Activated CD8-positive, alpha-beta memory T cell treated with anti-CD3 and anti-CD28 coated beads for 36 hours (primary cell): Measurements from ENCODE around the gene AP1M2. TPM values are rescaled to one million over a fixed set of nuclear protein-coding genes. Genes with fewer than 3 reads are reported as not detected.

ENCODE experiments used
- CTCF ChIA-PET: fragments of 350-600 bp; sonication (Branson Sonifier 250); formaldehyde crosslinking; loops from one replicate; lab custom pipeline; 2021; ENCODE audit warnings: antibody characterized with exemption; lab: Charles Lee
- POLR2A ChIA-PET: fragments of 350-600 bp; sonication (Branson Sonifier 250); formaldehyde crosslinking; loops from one replicate; lab custom pipeline; 2021; ENCODE audit warnings: antibody characterized with exemption; lab: Charles Lee
- total RNA-seq, 2 experiments: library from RNA; stranded (reverse); gene quantifications; one replicate each; pipeline ENCODE4 v1.2.3, GENCODE V29; 2021

The AP1M2 gene
- not detected for total RNA-seq

DNA sequence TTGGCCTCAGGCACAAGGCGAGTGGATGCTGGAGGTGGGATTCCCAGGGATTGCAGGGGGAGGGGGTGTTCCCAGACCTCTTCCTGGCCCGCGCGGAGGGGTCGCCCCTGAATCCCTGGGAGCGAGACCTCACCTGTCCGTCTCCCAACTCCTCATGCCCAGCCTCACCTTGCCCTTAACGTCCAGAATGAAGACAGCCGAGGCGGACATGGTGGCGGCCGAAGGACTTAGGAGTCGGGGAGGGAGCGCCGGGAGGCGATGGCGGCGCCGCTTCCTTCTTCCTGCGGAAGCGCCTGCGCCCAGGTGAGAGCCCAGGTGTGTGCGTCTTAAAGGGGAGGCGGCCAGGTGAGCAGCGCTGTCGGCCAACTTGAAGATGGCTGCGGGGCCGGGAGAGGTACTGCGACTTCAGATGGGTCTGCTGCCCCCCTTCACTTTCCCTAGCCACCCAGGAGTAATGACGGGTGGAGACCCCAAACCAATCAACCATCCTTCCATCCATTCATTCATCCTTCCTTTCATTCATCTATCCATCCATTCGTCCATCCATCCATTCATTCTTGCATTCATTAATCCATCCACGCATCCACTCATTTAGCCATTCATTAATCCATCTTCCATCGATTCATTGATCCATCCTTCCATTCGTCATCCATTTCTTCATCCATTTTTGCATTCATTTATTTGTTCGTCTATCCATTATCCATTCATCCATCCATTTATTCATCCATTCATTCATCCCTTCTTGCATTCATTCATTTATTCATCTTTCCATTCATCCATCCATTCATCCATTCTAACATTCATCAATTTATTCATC is at the start of gene AP1M2:
AP1M2 (minus strand) TSS at position 291 of the 817 bp plus-strand sequence; CDS start at position 210, 81 bp downstream.
- CTCF ChIA-PET = interaction anchor here (9.7 kb wide), 1 partner anchor 59 kb away, joined by 179 read pairs; no protein-coding TSS in a partner anchor
- POLR2A ChIA-PET = no interaction called here

DNA sequence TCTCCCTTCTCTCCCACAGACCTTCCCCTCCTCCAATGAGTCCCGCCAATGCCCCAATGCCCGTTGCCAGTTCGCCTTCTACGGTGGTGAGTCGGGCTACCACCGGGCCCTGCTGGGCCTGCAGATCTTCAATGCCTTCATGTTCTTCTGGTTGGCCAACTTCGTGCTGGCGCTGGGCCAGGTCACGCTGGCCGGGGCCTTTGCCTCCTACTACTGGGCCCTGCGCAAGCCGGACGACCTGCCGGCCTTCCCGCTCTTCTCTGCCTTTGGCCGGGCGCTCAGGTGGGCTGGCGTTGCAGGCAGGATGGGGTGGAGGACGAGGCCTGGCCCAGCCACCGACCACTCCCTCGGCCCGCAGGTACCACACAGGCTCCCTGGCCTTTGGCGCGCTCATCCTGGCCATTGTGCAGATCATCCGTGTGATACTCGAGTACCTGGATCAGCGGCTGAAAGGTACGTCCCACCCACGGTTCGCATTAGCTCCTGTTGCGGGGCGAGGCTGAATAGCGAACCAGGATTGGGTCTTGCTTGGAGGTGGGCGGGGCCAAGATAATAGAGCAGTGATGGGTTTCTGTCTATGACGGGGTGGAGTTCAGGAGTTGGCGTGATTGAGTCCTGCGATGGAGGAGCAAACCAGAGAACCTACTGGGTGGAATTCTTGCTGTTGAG is 49.3 kb upstream of the AP1M2 start:
- ChIA-PET POLR2A (no interaction called here), CTCF (interaction anchor here (0.7 to 1.2 kb wide), 2 partner anchors 56 to 145 kb away, joined by 3 to 4 read pairs; no protein-coding TSS in a partner anchor)

DNA sequence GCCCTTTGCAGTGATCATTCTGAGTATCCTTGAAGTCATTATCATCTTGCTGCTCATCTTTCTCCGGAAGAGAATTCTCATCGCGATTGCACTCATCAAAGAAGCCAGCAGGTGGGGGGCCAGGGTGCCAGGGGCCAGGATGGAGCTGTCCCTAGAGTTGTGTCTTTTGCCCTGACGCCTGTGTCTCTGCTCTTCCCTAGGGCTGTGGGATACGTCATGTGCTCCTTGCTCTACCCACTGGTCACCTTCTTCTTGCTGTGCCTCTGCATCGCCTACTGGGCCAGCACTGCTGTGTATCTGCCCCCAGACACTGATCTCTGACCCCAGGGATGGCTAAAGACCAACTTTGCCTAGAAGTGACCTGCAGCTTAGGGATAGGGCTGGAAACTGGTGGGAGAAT is 47.9 kb upstream of the AP1M2 start:
- POLR2A ChIA-PET = no interaction called here
- CTCF ChIA-PET = no interaction called here

DNA sequence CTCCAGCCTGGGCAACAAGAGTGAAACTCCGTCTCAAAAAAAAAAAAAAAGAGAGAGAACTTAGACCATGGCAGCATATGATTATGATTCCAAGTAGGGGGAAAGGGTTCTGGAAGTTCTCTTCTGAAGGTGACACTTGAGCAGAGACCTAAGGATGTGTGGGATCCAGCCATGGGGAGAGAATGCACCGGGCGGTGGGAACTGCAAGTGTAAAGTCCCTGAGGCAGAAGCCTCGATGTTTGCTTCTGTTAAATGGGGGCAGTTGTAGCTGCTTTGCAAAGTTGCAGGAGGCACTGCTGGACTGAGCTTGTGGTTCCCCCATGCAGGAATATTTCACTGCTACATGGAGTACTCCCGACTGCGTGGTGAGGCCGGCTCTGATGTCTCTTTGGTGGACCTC is 47.3 kb upstream of the AP1M2 start:
- CTCF ChIA-PET = no interaction called here
- POLR2A ChIA-PET = interaction anchor here (0.7 kb wide), 1 partner anchor 12 kb away, joined by 7 read pairs; no protein-coding TSS in a partner anchor

DNA sequence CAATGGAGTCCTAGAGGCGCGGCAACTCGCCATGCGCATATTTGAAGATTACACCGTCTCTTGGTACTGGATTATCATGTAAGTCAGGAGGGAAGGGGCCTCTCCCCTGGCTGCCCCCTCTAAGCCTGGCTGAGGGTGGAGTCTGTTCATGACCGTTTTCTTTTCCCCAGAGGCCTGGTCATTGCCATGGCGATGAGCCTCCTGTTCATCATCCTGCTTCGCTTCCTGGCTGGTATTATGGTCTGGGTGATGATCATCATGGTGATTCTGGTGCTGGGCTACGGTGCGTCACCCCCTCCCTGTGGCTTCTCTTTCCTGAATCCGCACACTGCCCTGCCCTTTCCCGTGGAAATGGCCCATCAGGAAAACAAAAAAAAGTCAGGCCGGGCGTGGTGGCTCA is 44.8 kb upstream of the AP1M2 start:
- ChIA-PET CTCF (no interaction called here), POLR2A (no interaction called here)

DNA sequence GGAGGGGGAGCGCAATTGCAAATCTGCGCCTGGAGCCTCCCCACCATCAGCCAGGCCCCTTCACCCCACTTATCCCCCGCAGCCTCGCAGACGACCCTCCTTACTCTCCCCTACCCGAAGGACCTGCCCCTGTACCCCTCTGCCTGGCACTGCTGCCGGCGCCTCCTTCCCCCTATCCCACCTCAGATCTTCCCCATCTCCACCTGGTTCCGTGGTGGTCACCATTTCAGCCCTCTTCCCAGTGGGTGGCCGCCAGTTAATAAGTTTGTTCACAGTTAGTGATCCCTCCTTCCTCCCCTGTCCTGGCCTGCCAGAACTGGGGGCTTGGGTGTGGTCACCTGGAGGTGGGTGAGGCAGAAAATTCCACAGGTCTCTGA is 38.6 kb upstream of the AP1M2 start:
- CTCF ChIA-PET = interaction anchor here (1.2 to 1.8 kb wide), 2 partner anchors 18 to 22 kb away, joined by 4 to 8 read pairs; no protein-coding TSS in a partner anchor
- POLR2A ChIA-PET = interaction anchor here (0.5 kb wide), 1 partner anchor 77 kb away, joined by 7 read pairs; no protein-coding TSS in a partner anchor

DNA sequence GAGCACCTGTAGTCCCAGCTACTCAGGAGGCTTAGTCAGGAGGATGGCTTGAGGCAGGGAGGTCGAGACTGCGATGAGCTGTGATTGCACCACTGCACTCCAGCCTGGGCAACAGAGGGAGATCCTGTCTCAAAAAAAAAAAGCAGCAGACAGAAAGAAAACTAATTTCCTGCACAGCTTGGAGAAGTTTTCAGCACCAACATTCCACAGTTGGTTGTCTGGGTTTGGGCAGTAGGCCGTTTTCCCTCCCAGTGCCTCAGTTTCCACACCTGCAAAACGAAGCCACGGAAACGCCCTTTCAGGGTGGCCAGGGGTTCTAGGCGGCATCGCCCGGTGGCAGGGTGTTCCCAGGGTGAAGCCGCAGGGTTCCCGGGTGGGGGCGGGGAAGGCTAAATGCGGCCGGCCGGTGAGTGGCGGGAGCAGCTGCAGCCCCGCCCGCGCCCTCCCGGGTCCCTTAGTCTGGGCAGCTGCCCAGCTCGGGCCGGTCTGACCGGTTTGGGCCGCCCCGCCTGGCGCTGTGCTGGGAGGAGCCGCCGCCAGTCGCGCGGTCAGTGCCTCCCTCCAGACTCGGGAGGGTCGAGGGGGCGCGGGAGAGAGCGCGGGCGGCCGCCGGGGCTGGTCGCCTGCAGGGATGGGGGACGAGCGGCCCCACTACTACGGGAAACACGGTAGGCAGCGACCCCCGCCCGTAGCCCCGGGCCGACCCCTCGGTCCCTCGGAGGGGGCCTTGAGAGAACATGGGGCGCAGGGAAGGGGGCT is 38.1 kb upstream of the AP1M2 start, which contains the start of gene SLC44A2:
SLC44A2 (plus strand) TSS at position 551 of the 759 bp plus-strand sequence; CDS start at position 632, 81 bp downstream.
- POLR2A ChIA-PET = interaction anchor here (0.5 kb wide), 1 partner anchor 77 kb away, joined by 7 read pairs; no protein-coding TSS in a partner anchor
- CTCF ChIA-PET = interaction anchor here (0.6 to 1.2 kb wide), 2 partner anchors 18 to 47 kb away, joined by 3 to 4 read pairs; no protein-coding TSS in a partner anchor

DNA sequence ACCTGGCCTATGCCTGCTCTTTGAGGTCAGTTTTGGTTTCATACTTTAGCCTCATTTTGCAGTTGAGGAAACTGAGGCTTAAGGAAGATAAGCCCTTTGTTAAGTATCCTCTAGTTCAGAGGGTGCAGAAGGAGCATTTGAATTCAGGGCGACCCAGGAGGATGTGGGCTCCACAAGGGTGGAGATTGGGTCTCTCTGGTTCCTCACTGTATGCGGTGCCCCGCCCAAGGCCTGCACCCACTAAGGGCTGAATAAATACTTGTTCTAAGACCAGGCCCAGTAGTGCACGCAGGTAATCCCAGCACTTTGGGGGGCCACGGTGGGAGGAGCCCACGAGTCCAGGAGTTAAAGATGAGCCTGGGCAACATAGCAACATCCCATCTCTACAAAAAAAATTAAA is 37.5 kb upstream of the AP1M2 start:
- ChIA-PET CTCF (interaction anchor here (0.6 to 1.2 kb wide), 2 partner anchors 19 to 48 kb away, joined by 3 to 4 read pairs; no protein-coding TSS in a partner anchor), POLR2A (no interaction called here)

DNA sequence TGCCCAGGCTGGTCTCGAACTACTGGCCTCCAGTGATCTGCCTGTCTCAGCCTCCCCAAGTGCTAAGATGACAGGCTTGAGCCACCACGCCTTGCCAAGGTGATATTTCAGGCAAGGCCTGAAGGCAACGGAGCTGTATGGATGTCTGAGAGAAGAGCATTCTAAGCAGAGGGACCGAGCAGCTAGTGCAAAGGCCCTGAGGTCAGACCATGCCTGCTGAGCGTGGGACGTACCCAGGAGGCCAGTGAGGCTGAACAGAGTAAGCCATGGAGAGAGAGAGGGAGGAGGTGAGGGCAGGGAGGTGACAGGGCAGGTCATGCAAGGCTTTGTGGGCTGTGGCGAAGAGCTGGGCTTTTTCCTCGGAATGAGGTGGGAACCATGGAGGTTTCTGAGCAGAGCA is 34.9 kb upstream of the AP1M2 start:
- ChIA-PET POLR2A (no interaction called here), CTCF (interaction anchor here (1.2 kb wide), 1 partner anchor 78 kb away, joined by 3 read pairs; no protein-coding TSS in a partner anchor)

DNA sequence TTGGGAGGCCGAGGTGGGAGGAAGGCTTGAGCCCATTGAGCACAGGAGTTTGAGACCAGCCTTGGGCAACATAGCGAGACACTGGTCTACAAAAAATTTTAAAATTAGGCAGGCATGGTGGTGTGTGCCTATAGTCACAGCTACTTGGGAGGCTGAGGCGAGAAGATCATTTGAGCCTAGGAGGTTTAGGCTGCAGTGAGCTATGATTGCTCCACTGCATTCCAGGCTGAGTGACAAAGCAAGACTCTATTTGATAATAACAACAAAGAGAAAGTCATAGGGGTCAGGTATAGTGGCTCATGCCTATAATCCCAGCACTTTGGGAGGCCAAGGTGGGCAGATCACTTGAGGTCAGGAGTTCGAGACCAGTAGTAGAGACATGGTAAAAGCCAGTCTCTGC is 33.7 kb upstream of the AP1M2 start:
- POLR2A ChIA-PET = no interaction called here
- CTCF ChIA-PET = no interaction called here

DNA sequence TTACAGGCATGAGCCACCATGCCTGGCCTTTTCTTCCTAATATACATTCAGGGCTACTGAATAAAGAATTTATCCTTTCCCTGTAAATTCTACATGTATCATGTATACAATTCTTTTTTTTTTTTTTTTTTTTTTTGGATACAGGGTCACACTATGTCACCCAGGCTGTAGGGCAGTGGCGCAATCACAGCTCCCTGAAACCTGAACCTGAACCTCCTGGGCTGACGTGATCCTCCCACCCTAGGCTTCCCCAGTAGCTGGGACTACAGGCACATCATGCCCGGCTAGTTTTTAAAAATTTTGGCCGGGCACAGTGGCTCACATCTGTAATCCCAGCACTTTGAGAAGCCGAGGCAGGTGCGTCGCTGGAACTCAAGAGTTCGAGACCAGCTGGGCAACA is 31.7 kb upstream of the AP1M2 start:
- POLR2A ChIA-PET = no interaction called here
- CTCF ChIA-PET = interaction anchor here (0.6 to 2.1 kb wide), 3 partner anchors 8 to 178 kb away, joined by 3 to 5 read pairs (median 4); no protein-coding TSS in a partner anchor

DNA sequence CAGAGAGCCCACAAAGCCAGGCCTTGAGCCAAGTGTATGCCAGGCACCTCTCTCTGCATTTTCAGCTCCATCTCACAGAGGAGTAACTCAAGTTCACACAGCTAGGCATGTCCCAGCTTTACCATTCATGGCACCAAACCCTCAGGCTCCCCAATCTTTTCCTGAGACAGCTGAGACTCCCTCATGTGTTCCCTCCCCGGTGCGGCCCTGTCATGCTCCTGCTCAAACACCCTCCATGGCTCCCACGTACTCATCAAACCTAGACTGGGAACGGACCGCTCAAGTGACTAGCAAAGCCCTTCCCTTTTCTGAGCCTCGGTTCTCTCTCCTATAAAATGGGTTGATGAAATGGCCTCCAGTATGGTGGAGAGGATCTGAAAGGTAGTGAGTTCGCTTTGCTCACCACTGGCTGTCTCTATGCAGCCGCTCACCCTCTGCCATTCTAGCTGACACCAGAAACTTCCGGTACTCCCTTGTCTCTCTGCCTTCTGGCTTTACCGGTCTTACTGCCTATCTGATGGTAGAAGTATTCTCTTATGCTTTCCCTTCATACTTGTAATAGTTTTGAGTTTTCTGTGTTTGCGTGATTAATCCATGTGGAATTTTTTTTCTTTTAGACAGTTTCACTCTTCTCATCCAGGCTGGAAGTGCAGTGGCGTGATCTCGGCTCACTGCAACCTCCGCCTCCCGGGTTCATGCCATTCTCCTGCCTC is 30.5 kb upstream of the AP1M2 start:
- POLR2A ChIA-PET = no interaction called here
- CTCF ChIA-PET = interaction anchor here (0.8 to 2.4 kb wide), 4 partner anchors 14 to 46 kb away, joined by 3 to 9 read pairs (median 4); no protein-coding TSS in a partner anchor

DNA sequence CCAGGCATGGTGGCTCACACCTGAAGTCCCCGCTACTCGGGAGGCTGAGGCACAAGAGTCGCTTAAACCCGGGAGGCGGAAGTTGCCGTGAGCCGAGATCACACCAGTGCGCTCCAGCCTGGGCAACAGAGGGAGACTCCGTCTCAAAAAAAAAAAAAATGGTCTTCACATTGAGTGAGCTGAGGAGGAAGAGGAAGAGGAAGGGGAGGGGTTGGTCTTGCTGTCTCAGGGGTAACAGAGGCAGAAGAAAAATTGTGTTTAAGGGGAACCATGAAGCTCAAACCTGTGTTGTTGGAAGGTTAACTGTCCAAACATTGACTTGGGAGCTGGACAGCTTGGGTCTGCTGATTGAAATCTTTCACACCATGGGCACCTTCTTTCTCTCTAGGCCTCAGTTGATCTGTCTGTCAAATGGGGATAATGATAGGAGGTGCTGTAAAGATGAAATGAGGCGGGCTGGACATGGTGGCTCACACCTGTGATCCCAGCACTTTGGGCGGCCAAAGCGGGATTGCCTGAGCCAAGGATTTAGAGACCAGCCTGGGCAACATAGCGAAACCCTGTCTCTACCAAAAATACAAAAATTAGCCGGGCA is 28.4 kb upstream of the AP1M2 start:
- ChIA-PET CTCF (interaction anchor here (2.4 kb wide), 1 partner anchor 34 kb away, joined by 9 read pairs; no protein-coding TSS in a partner anchor), POLR2A (no interaction called here)

DNA sequence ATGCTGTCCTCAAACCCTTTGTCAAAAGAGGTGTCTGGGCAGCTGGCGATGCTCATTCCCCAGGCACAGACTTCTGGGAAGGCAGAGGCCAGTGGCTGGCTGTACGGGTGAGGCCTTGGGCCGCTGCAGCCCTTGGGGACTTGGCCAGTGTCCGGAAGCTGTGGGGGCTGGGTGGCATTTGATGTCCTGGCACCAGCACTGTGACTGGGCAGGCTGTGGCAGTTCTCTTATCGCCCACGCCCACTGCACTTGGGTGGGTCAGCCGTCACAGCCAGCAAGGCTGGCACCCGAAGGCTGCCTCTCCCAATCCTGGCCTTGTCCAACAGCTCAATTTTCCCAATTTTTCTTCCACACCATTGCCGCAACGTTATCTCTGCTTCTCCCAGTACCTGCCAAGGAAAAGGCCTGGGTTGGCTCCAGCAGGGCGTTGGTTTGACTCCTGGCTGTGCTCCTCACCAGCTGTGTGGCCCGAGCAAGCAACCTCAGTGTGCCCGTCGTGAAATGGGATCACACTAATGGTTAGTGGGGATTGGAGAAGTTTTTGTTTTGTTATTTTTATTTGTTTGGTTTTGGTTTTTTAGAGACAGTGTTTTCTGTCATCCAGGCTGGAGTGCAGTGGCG is 25.5 kb upstream of the AP1M2 start:
- CTCF ChIA-PET = interaction anchor here (0.9 to 1.6 kb wide), 2 partner anchors 31 to 32 kb away, joined by 4 to 11 read pairs; no protein-coding TSS in a partner anchor
- POLR2A ChIA-PET = no interaction called here

DNA sequence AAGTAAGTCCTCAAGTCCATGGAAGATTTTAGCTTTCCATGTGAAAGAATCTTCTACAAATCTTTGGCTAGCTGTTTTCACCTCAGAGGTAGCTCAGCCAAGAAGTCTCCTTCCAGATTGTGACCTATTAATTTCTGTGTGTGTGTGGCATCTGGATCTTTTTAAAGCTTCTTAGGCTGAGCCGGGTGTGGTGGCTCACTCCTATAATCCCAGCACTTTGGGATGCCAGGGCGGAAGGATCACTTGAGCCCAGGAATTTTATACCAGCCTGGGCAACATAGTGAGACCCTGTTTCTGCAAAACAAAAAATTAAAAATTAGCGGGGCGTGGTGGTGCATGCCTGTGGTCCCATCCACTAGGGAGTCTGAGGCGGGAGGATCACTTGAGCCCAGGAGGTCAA is 24.8 kb upstream of the AP1M2 start:
- ChIA-PET CTCF (interaction anchor here (0.9 to 1.6 kb wide), 2 partner anchors 30 to 33 kb away, joined by 4 to 11 read pairs; no protein-coding TSS in a partner anchor), POLR2A (no interaction called here)

DNA sequence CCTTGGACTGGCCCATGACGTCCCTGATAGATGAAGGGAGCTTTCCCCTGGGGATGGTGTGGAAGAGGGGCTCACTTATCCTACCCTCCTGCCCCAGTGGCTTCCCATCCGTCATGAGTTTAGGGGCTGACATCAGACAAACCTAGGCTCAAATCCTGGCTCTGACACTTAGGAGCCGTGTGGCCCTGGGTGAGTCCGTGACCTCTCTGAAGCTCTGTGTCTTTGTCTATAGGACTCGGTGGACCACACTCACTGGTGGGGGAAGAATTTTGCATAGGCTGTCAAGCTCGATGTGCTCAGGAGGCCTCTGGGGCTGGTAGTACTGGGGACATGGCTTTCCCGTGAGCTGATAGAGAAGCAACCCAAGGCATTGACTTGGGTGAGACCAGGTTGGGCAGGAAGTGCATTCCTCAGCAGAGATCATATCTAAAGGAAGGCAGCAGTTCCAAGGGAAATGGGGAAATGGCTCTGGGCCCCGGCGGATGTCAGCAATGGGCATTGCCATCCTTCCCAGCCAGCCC is 17.4 kb upstream of the AP1M2 start:
- POLR2A ChIA-PET = no interaction called here
- CTCF ChIA-PET = interaction anchor here (1.1 to 4.3 kb wide), 4 partner anchors 14 to 95 kb away, joined by 5 to 28 read pairs (median 16); no protein-coding TSS in a partner anchor
